DND-41 (cell line): ENCODE results near the gene CDHR2.
A peak's percentile ranks its signal among the peaks of the same experiment; 100 is the strongest.

Source experiments
- ATAC-seq: fragments of 200-7000 bp; cut with Tn5 transposase; 3 replicates; pipeline ENCODE4 v1.9.1; 2021; ENCODE audit warnings: low read depth; ENCODE audit not compliant: insufficient read depth
- DNase-seq: peaks from one replicate; pipeline ENCODE4 v3.0.0-alpha.2; 2020
- H2AFZ ChIP-seq: 2 replicates; pipeline ENCODE4 v1.6.0; 2012; ENCODE audit warnings: low read depth, low read length
- H3K27ac ChIP-seq: 2 replicates; pipeline ENCODE4 v1.5.1; 2012; ENCODE audit warnings: low read length, inconsistent platforms
- H3K27me3 ChIP-seq: fragments of 200-600 bp; sonication (generic); 2 replicates; pipeline ENCODE4 v1.6.0; 2012; ENCODE audit warnings: low read length, mild to moderate bottlenecking, inconsistent platforms; ENCODE audit not compliant: insufficient read depth, poor library complexity
- H3K36me3 ChIP-seq: 2 replicates; pipeline ENCODE4 v1.5.1; 2012; ENCODE audit warnings: low read length, inconsistent platforms; ENCODE audit not compliant: insufficient read depth
- H3K4me1 ChIP-seq: 2 replicates; pipeline ENCODE4 v1.5.1; 2012; ENCODE audit warnings: mild to moderate bottlenecking, low read length; ENCODE audit not compliant: insufficient read depth
- H3K4me2 ChIP-seq: 2 replicates; pipeline ENCODE4 v1.6.0; 2012; ENCODE audit warnings: mild to moderate bottlenecking, moderate library complexity, low read length, inconsistent platforms; ENCODE audit not compliant: insufficient read depth
- H3K4me3 ChIP-seq, 2 experiments: fragments of 200-600 bp in 1 of 2; shearing (Covaris generic) in 1 of 2; 2 replicates each; pipeline ENCODE4 v1.5.1; 2012 to 2016; ENCODE audit warnings: inconsistent platforms in 2 of 2, low read length in 2 of 2, mild to moderate bottlenecking in 2 of 2, low read depth in 1 of 2, moderate library complexity in 1 of 2
- H3K79me2 ChIP-seq: 2 replicates; pipeline ENCODE4 v1.6.0; 2012; ENCODE audit warnings: low read length, inconsistent platforms; ENCODE audit not compliant: insufficient read depth
- H3K9ac ChIP-seq: 2 replicates; pipeline ENCODE4 v1.6.0; 2012; ENCODE audit warnings: low read depth, mild to moderate bottlenecking, inconsistent platforms, low read length, moderate library complexity
- H3K9me3 ChIP-seq: 2 replicates; pipeline ENCODE4 v1.5.1; 2012; ENCODE audit warnings: low read length, moderate library complexity, mild to moderate bottlenecking, inconsistent platforms; ENCODE audit not compliant: insufficient read depth, severe bottlenecking
- H4K20me1 ChIP-seq: 2 replicates; pipeline ENCODE4 v1.6.0; 2012; ENCODE audit warnings: low read length; ENCODE audit not compliant: insufficient read depth
- EZH2 ChIP-seq: IDR thresholded peaks from 3 replicates; pipeline ENCODE4 v1.6.1; 2012; ENCODE audit warnings: borderline replicate concordance, low read depth, mild to moderate bottlenecking, moderate library complexity, low read length, inconsistent platforms; ENCODE audit not compliant: severe bottlenecking
- TF ChIP-seq, protein P1 (sequence below): IDR thresholded peaks from 2 replicates; pipeline ENCODE4 v1.5.1; 2012; ENCODE audit warnings: borderline replicate concordance, low read length, moderate library complexity, mild to moderate bottlenecking; ENCODE audit not compliant: poor library complexity, severe bottlenecking; ENCODE audit errors: extremely low read depth

The CDHR2 gene

GRCh38 chr5:176529116-176529740 is 19.9 kb upstream of the CDHR2 start:
- peaks cover 27% of the 10 kb centered on the region for H3K4me1 ChIP-seq
- TF ChIP-seq, protein P1, sequence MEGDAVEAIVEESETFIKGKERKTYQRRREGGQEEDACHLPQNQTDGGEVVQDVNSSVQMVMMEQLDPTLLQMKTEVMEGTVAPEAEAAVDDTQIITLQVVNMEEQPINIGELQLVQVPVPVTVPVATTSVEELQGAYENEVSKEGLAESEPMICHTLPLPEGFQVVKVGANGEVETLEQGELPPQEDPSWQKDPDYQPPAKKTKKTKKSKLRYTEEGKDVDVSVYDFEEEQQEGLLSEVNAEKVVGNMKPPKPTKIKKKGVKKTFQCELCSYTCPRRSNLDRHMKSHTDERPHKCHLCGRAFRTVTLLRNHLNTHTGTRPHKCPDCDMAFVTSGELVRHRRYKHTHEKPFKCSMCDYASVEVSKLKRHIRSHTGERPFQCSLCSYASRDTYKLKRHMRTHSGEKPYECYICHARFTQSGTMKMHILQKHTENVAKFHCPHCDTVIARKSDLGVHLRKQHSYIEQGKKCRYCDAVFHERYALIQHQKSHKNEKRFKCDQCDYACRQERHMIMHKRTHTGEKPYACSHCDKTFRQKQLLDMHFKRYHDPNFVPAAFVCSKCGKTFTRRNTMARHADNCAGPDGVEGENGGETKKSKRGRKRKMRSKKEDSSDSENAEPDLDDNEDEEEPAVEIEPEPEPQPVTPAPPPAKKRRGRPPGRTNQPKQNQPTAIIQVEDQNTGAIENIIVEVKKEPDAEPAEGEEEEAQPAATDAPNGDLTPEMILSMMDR = no peak
- no peak for TF ChIP-seq EZH2
- H3K27me3 ChIP-seq = no peaks in the 10 kb centered on the region
- no peak overlapping the region for H3K4me2 ChIP-seq
- H3K9ac ChIP-seq = no peak overlapping the region
- ATAC-seq (no peak), DNase-seq (no peak)
- H3K27ac ChIP-seq = peak overlapping the region; percentile 51; the same call in 1 of the 2 replicates
- peaks cover 33% of the 10 kb centered on the region for H3K79me2 ChIP-seq
- peaks cover 49% of the 10 kb centered on the region for H4K20me1 ChIP-seq
- H2AFZ ChIP-seq = no peak overlapping the region
- no peaks in the 10 kb centered on the region for H3K9me3 ChIP-seq
- peaks cover 60% of the 10 kb centered on the region for H3K36me3 ChIP-seq
- H3K4me3 ChIP-seq = no peak overlapping the region

DNA sequence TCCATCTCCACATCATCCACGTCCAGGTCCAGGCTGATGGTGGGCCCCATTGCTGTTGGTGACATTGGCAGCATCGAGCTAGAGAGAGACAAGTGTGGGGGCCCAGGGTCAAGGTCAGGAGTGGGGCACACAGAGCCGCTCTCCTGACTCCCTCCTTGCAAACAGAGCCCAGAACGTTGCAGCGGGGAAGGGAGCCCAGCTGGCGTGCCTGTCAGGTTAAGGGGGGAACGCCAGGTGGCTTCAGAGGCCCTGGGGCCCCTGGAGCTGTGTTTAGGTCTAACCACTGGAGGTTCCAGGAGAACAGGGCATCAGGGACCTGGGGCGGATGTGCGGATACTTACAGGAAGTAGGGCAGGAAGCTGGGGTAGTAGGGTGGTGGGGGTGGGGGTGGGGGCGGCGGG is 19.4 kb upstream of the CDHR2 start:
- DNase-seq = peak; percentile 83
- Histone ChIP-seq H3K27ac (peak overlapping the region; percentile 51; the same call in 1 of the 2 replicates), H3K79me2 (peaks cover 38% of the 10 kb centered on the region), H3K4me1 (peaks cover 32% of the 10 kb centered on the region), H3K9me3 (no peaks in the 10 kb centered on the region), H3K4me2 (no peak overlapping the region), H3K27me3 (no peaks in the 10 kb centered on the region), H3K36me3 (peaks cover 63% of the 10 kb centered on the region), H3K4me3 (no peak overlapping the region), H3K9ac (no peak overlapping the region), H2AFZ (no peak overlapping the region), H4K20me1 (peaks cover 53% of the 10 kb centered on the region)
- TF ChIP-seq, protein P1 = no peak
- no peak for TF ChIP-seq EZH2
- ATAC-seq = peak; percentile 56

DNA sequence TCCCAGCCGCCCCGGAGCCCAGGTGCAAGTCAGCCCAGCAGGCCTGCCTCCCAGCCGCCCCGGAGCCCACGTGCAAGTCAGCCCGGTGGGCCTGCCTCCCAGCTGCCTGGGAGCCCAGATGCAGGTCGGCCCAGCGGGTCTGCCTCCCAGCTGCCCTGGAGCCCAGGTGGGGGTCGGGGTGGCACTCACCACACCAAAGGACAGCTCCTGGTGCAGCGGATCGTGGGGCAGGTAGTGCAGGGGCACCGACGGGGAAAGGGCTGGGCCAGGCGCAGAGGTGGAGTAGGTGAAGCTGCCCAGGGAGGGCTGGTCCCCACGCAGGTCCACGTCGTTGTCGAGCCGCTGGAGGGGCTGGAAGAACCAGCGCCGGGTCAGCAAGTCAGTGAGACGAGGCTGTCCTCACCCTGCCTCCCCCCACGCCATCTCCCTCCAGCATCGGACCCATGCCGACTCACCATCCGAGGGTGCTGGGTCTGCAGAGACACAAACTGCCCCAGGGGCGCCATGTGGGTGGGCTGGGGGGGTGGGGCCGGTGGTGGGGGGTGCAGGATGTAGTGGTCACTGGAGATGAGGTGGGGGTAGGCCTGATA is 18.7 kb upstream of the CDHR2 start:
- ATAC-seq (no peak), DNase-seq (peak; percentile 54)
- Histone ChIP-seq H2AFZ (no peak overlapping the region), H3K4me3 (no peak overlapping the region), H3K9me3 (no peaks in the 10 kb centered on the region), H3K36me3 (peaks cover 68% of the 10 kb centered on the region), H4K20me1 (peaks cover 59% of the 10 kb centered on the region), H3K79me2 (peaks cover 46% of the 10 kb centered on the region), H3K9ac (no peak overlapping the region), H3K4me1 (peaks cover 40% of the 10 kb centered on the region), H3K27me3 (no peaks in the 10 kb centered on the region), H3K27ac (no peak overlapping the region; the same call in 1 of the 2 replicates), H3K4me2 (no peak overlapping the region)
- TF ChIP-seq EZH2 = no peak
- TF ChIP-seq, protein P1 = no peak
